ENCODE results near the gene RYR2.

The RYR2 gene

GRCh38 chr1:237170149-237170548 lies 128.2 kb downstream of the RYR2 start:
- in situ Hi-C loops (cut with HindIII; ENCODE audit: low pct_ligation_motif_present, low pct_unique_long_range_greater_than_20kb, low sequenced_read_pairs) = no loop called here
- DNase-seq = no peak

DNA sequence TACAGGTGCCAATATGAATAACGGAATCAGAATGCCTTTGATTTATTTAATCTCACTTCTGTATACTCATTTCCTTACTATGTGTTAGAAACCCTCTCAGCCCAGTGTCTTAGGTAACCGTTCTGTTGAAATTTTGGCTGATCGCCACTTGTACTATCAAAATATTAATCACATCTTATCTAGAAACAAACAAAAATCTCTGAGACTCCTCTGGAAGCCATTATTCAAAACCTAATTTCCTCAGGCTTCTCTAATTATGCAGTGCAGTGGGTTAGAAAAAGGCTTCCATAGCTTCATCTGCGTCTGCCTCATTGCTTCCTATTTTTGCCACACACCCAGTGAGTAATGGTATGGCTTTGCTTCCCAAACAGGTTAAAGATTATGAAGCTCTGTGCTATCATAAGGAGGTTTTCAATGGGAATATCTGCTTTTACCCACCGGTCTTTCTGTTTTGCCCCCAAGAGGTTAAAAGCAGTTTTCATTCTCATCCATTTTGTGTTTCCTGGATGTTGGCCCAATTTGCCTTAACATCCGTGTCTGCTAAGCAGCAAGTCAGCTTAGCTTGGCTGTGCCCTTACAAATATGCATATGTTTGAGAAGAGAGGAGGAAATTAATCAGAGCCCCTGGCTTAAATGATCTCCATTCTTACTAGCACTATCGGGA lies 129.6 kb downstream of the RYR2 start:
- in situ Hi-C loops (cut with HindIII; ENCODE audit: low pct_ligation_motif_present, low pct_unique_long_range_greater_than_20kb, low sequenced_read_pairs) = no loop called here

DNA sequence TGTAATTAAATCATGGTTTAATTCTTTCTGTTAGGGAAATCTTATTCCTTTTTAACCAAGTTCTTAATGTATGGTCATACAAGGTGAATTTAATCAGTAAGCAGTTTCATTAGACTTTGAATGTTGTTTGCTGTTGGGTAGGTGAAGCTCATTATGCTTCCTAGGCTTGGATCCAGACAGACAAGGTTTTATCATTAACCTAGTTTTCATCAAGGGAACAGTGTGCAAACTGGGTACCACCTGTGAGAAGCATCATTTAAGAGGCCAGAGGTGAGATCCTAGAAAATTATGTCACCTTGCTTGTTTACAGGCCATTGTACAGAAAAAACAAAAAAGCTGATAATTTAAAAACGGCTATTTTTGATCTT lies 130.1 kb downstream of the RYR2 start:
- in situ Hi-C loops (cut with HindIII; ENCODE audit: low pct_ligation_motif_present, low pct_unique_long_range_greater_than_20kb, low sequenced_read_pairs) = no loop called here
- no peak for DNase-seq

More for the DNA sequence above, 129.6 kb downstream of the RYR2 start:
- DNase-seq = no peak

DNA sequence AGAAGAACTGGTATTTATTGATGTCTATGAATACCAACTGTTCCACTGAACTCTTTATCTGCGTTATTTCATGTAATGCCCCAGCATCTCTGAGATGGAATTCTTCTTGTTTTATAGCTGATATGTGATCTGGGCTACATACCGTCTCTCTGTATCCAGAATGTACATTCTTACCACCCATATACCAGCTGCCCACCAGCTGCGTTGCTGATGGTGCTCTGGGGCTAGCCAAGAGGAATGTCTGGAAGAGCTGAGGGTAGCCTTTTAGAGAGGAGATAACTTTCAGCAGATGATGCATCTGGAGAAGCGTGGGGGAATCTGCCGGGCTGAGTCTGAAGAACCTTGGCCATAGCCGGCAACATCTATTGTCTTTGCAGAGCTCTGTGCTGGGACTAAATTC lies 137.5 kb downstream of the RYR2 start:
- DNase-seq = no peak
- in situ Hi-C loops (cut with HindIII; ENCODE audit: low pct_ligation_motif_present, low pct_unique_long_range_greater_than_20kb, low sequenced_read_pairs) = no loop called here

DNA sequence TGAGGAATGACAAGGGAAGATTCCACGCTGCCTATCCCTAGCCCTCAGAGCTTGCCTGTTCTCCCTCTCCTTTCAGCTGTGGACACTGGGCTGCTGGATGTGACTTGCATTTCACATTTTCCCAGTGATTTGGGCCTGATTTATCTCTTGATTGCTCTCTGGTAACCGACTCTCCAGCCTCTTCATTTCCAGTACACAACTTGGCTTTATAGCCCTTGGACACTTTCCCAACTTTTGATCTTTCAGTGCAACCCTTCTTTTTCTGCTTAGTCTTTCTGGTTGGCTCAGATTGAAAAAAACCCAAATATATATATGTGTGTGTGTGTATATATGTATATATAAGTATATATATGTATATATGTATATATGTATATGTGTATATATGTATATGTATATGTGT lies 138.3 kb downstream of the RYR2 start:
- in situ Hi-C loops (cut with HindIII; ENCODE audit: low pct_ligation_motif_present, low pct_unique_long_range_greater_than_20kb, low sequenced_read_pairs) = no loop called here
- no peak for DNase-seq

GRCh38 chr1:237181743-237182317 lies 139.8 kb downstream of the RYR2 start:
- in situ Hi-C loops (cut with HindIII; ENCODE audit: low pct_ligation_motif_present, low pct_unique_long_range_greater_than_20kb, low sequenced_read_pairs) = no loop called here
- no peak for DNase-seq

DNA sequence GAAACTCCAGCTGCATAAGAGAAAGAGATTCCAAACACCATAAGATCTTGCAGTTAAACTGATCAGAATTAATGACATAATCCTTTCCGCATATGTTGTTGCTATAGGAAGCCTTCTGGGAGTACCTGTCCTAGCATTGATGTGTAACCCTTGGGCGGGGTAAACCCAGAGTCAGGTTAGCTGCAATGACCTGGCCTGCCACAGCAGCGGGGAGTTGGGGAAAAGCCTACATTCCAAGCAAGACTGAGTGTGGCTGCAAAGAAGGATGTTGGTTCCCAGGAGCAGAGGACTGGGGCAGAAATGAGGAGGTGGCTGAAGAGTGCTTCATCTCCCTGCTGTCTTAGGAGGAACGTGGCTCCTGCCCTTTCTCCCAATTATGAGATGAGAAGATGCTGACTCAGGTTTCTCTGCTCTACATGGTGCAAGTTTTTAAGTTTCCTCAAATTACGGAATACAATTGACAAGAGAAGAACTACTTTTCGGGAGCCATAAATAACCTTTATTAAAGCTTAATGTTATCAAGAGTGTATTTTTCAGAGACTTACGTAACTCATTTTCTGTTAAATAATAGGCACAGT lies 142.1 kb downstream of the RYR2 start:
- in situ Hi-C loops (cut with HindIII; ENCODE audit: low pct_ligation_motif_present, low pct_unique_long_range_greater_than_20kb, low sequenced_read_pairs) = no loop called here
- DNase-seq = no peak

- in situ Hi-C loops (cut with HindIII; ENCODE audit: low pct_ligation_motif_present, low pct_unique_long_range_greater_than_20kb, low sequenced_read_pairs) = no loop called here
- DNase-seq = no peak
Measured at GRCh38 chr1:237186675-237187074, 144.7 kb downstream of the RYR2 start.

DNA sequence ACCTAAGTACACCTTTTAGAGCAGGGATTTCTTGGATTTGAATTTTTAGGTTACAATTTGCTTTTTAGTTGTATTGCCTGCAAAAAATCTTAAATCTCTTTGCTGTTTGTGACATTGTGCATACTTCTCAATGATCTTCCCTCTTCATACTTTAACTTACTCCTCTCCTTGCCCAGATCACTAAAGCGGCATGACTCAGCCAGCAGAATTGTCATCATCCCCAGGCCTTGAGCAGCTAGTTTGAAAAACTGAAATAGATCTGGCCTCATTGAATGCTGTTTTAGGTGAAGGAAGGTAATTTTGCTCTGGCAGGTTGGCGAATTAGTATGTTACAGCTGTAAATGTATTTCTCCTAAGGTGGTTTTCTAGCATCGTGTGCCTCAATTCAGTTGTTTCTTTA lies 145.9 kb downstream of the RYR2 start:
- no peak for DNase-seq
- in situ Hi-C loops (cut with HindIII; ENCODE audit: low pct_ligation_motif_present, low pct_unique_long_range_greater_than_20kb, low sequenced_read_pairs) = no loop called here

GRCh38 chr1:237191403-237191802 lies 149.4 kb downstream of the RYR2 start:
- in situ Hi-C loops (cut with HindIII; ENCODE audit: low pct_ligation_motif_present, low pct_unique_long_range_greater_than_20kb, low sequenced_read_pairs) = no loop called here
- DNase-seq = no peak

- in situ Hi-C loops (cut with HindIII; ENCODE audit: low pct_ligation_motif_present, low pct_unique_long_range_greater_than_20kb, low sequenced_read_pairs) = no loop called here
- no peak for DNase-seq
Measured at GRCh38 chr1:237197470-237198425, 155.8 kb downstream of the RYR2 start.

DNA sequence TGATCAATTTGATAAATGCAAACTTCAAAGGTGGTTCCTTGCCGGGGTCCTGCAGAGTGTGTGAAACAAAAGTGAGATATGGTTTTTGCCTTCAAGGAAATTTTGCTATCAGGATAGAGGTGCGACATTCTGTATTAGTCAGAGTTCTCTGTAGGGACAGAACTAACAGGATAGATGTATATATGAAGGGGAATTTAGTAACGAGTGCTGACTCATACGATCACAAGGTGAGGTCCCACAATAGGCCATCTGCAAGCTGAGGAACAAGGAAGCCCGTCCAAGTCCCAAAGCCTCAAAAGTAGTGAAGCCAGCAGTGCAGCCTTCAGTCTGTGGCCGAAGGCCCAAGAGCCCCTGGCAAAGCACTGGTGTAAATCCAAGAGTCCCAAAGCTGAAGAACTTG lies 157.0 kb downstream of the RYR2 start:
- in situ Hi-C loops (cut with HindIII; ENCODE audit: low pct_ligation_motif_present, low pct_unique_long_range_greater_than_20kb, low sequenced_read_pairs) = no loop called here
- no peak for DNase-seq

- in situ Hi-C loops (cut with HindIII; ENCODE audit: low pct_ligation_motif_present, low pct_unique_long_range_greater_than_20kb, low sequenced_read_pairs) = no loop called here
- DNase-seq = no peak
Measured at GRCh38 chr1:237201155-237201554, 159.2 kb downstream of the RYR2 start.

GRCh38 chr1:237204841-237205240 lies 162.9 kb downstream of the RYR2 start:
- no peak for DNase-seq
- in situ Hi-C loops (cut with HindIII; ENCODE audit: low pct_ligation_motif_present, low pct_unique_long_range_greater_than_20kb, low sequenced_read_pairs) = no loop called here

GRCh38 chr1:237205400-237206064 lies 163.5 kb downstream of the RYR2 start:
- in situ Hi-C loops (cut with HindIII; ENCODE audit: low pct_ligation_motif_present, low pct_unique_long_range_greater_than_20kb, low sequenced_read_pairs) = no loop called here
- DNase-seq = no peak

DNA sequence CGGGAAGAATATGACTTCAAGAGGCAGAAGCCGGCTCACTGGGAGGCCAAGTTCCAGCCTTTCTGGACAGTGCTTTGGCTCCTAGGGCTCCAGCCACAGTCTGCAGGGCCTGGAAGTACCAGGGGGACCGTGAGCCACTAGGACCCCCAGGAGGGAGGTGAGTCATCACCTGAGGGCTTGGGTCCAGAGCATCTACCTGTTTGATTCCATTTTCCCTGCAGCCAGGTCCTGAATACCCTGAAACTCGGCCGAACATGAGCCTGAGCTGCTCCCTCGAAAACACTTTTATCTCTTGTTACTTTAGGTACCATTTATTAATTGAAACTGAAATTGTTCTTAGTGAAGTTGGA lies 164.1 kb downstream of the RYR2 start:
- in situ Hi-C loops (cut with HindIII; ENCODE audit: low pct_ligation_motif_present, low pct_unique_long_range_greater_than_20kb, low sequenced_read_pairs) = no loop called here
- no peak for DNase-seq

GRCh38 chr1:237211031-237211430 lies 169.0 kb downstream of the RYR2 start:
- in situ Hi-C loops (cut with HindIII; ENCODE audit: low pct_ligation_motif_present, low pct_unique_long_range_greater_than_20kb, low sequenced_read_pairs) = no loop called here
- DNase-seq = no peak

DNA sequence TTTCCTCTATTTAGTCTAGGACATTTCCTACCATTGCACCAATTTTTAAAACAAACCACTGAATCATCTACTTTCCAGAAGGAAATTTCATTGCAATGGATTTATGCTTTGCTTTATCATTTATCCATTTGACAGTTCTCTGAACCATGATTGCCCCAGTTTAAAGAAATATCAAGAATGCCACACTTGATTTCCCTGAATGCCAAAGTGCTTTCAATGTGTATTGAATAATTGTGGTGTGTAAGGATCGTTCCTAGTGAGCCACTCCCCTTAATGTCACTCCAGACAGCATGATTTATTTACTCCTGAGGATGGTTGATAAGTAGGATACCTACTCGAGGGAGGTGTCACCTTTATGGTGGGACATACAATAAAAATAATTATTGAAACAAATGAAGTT lies 169.6 kb downstream of the RYR2 start:
- DNase-seq = no peak
- in situ Hi-C loops (cut with HindIII; ENCODE audit: low pct_ligation_motif_present, low pct_unique_long_range_greater_than_20kb, low sequenced_read_pairs) = no loop called here
